MCF 10A (cell line): ENCODE measurements around the gene GBP6. TPM values are rescaled to one million over a fixed set of nuclear protein-coding genes. Genes with fewer than 3 reads are reported as not detected.

Experiments
- BruUV-seq: library from RNA; stranded (reverse); fragments of 400-500 nt; replicated peaks from 2 replicates; lab custom pipeline; 2021; lab: Mats Ljungman, UMichigan
- CTCF ChIA-PET: fragments of 300-600 bp; sonication (Branson Sonifier 250); formaldehyde crosslinking; extraction: SDS; loops from one replicate; lab custom pipeline; 2021; ENCODE audit warnings: antibody characterized with exemption, inconsistent platforms; lab: Yijun Ruan, JAX
- POLR2A ChIA-PET: fragments of 300-600, 350-650 bp; sonication (Branson Sonifier 250); formaldehyde crosslinking; extraction: SDS; loops from one replicate; lab custom pipeline; 2020; ENCODE audit warnings: antibody characterized with exemption, inconsistent platforms; lab: Yijun Ruan, JAX
- DNase-seq: peaks from one replicate; pipeline ENCODE4 v3.0.0-alpha.2; 2018; ENCODE audit not compliant: unreplicated experiment
- H3K27ac Mint-ChIP-seq: one replicate; pipeline ENCODE4 v1.8.0; 2022; ENCODE audit warnings: mild to moderate bottlenecking, low read depth, mixed read lengths; ENCODE audit not compliant: unreplicated experiment
- H3K27me3 Mint-ChIP-seq: one replicate; pipeline ENCODE4 v1.8.0; 2022; ENCODE audit warnings: mixed read lengths; ENCODE audit not compliant: insufficient read depth, unreplicated experiment
- H3K36me3 Mint-ChIP-seq: one replicate; pipeline ENCODE4 v1.8.0; 2022; ENCODE audit warnings: mild to moderate bottlenecking, moderate library complexity, mixed read lengths; ENCODE audit not compliant: insufficient read depth, unreplicated experiment
- H3K4me1 Mint-ChIP-seq: one replicate; pipeline ENCODE4 v1.8.0; 2022; ENCODE audit warnings: mixed read lengths; ENCODE audit not compliant: insufficient read depth, unreplicated experiment
- H3K4me3 Mint-ChIP-seq: one replicate; pipeline ENCODE4 v1.8.0; 2022; ENCODE audit warnings: mild to moderate bottlenecking, moderate library complexity, mixed read lengths; ENCODE audit not compliant: unreplicated experiment
- H3K9me3 Mint-ChIP-seq: one replicate; pipeline ENCODE4 v1.8.0; 2022; ENCODE audit warnings: mixed read lengths; ENCODE audit not compliant: unreplicated experiment
- intact Hi-C: fragments of 100-400 bp; cut with micrococcal nuclease; formaldehyde crosslinking; loops from 2 replicates; pipeline ENCODE4 v1.14.1; 2022
- total RNA-seq: library from RNA; stranded (reverse); gene quantifications from 2 replicates; pipeline ENCODE4 v1.2.3, GENCODE V29; 2022
- TF ChIP-seq, protein P1 (sequence below): fragments of 200-600 bp; IDR thresholded peaks from one replicate; pipeline ENCODE4 v1.8.0; 2022; ENCODE audit warnings: antibody characterized with exemption, mild to moderate bottlenecking; ENCODE audit not compliant: unreplicated experiment

The GBP6 gene
- total RNA-seq, 1 experiment from 2014 or later, result not detected

GRCh38 chr1:89382479-89382878 lies 18.6 kb downstream of the GBP6 start:
- POLR2A ChIA-PET, result interaction anchor here (0.7 kb wide), 1 partner anchor 65 kb away, joined by 3 read pairs; no protein-coding TSS in a partner anchor
- Mint-ChIP-seq H3K27ac (no peak overlapping the region), H3K9me3 (no peaks in the 10 kb centered on the region), H3K4me1 (no peaks in the 10 kb centered on the region), H3K4me3 (no peak overlapping the region), H3K36me3 (no peaks in the 10 kb centered on the region), H3K27me3 (no peaks in the 10 kb centered on the region)
- intact Hi-C loops, result no loop called here
- TF ChIP-seq, protein P1, sequence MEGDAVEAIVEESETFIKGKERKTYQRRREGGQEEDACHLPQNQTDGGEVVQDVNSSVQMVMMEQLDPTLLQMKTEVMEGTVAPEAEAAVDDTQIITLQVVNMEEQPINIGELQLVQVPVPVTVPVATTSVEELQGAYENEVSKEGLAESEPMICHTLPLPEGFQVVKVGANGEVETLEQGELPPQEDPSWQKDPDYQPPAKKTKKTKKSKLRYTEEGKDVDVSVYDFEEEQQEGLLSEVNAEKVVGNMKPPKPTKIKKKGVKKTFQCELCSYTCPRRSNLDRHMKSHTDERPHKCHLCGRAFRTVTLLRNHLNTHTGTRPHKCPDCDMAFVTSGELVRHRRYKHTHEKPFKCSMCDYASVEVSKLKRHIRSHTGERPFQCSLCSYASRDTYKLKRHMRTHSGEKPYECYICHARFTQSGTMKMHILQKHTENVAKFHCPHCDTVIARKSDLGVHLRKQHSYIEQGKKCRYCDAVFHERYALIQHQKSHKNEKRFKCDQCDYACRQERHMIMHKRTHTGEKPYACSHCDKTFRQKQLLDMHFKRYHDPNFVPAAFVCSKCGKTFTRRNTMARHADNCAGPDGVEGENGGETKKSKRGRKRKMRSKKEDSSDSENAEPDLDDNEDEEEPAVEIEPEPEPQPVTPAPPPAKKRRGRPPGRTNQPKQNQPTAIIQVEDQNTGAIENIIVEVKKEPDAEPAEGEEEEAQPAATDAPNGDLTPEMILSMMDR, result no peak
- DNase-seq, result no peak
- no TSS peak for BruUV-seq
- CTCF ChIA-PET, result interaction anchor here (0.9 kb wide), 1 partner anchor 24 kb away, joined by 3 read pairs; no protein-coding TSS in a partner anchor

DNA sequence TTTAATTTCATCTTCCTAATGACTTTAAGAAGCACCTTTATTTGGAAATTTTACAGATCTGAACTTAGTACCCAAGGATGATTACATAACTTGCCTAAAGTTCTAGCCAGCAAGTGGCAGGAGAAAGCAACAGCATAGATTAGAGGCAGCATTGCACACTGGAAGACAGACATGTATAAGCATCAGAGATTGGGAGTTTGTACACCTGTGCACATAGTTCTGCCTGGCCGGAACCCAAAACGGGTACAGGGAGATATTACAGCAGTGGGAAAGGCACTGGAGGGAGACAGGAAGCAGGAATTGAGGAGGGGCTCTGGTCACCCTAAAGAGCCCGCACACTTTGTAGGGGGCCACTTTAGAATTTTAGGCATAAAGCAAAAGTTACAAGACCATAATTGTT lies 19.3 kb downstream of the GBP6 start:
- DNase-seq, result no peak
- ChIA-PET CTCF (interaction anchor here (0.5 to 0.9 kb wide), 2 partner anchors 25 to 99 kb away, joined by 3 read pairs; no protein-coding TSS in a partner anchor), POLR2A (interaction anchor here (0.6 to 0.7 kb wide), 2 partner anchors 64 to 464 kb away, joined by 3 read pairs; no protein-coding TSS in a partner anchor)
- no TSS peak for BruUV-seq
- Mint-ChIP-seq H3K4me3 (no peak overlapping the region), H3K9me3 (no peaks in the 10 kb centered on the region), H3K27ac (no peak overlapping the region), H3K27me3 (no peaks in the 10 kb centered on the region), H3K36me3 (no peaks in the 10 kb centered on the region), H3K4me1 (no peaks in the 10 kb centered on the region)
- TF ChIP-seq, protein P1, result no peak
- intact Hi-C loops, result no loop called here

- Mint-ChIP-seq H3K9me3 (peaks cover 8% of the 10 kb centered on the region), H3K27ac (no peak overlapping the region), H3K36me3 (no peaks in the 10 kb centered on the region), H3K27me3 (no peaks in the 10 kb centered on the region), H3K4me3 (no peak overlapping the region), H3K4me1 (no peaks in the 10 kb centered on the region)
- ChIA-PET CTCF (no interaction called here), POLR2A (no interaction called here)
- BruUV-seq, result no TSS peak
- intact Hi-C loops, result no loop called here
- DNase-seq, result no peak
- TF ChIP-seq, protein P1, result no peak
Observed at GRCh38 chr1:89390707-89391106, 26.8 kb downstream of the GBP6 start.

GRCh38 chr1:89391686-89392085 lies 27.8 kb downstream of the GBP6 start:
- Mint-ChIP-seq H3K4me1 (no peaks in the 10 kb centered on the region), H3K4me3 (no peak overlapping the region), H3K9me3 (peaks cover 8% of the 10 kb centered on the region), H3K36me3 (no peaks in the 10 kb centered on the region), H3K27me3 (no peaks in the 10 kb centered on the region), H3K27ac (no peak overlapping the region)
- intact Hi-C loops, result no loop called here
- no peak for DNase-seq
- ChIA-PET POLR2A (no interaction called here), CTCF (interaction anchor here (0.6 to 1.7 kb wide), 2 partner anchors 21 to 33 kb away, joined by 3 to 5 read pairs; no protein-coding TSS in a partner anchor)
- BruUV-seq, result no TSS peak
- TF ChIP-seq, protein P1, result no peak
